Bronchial epithelial cell (primary cell): ENCODE measurements around the gene FARP2. TPM values are rescaled to one million over a fixed set of nuclear protein-coding genes. Genes with fewer than 3 reads are reported as not detected.

Source experiments
- DNase-seq: peaks from one replicate; pipeline ENCODE4 v3.0.0-alpha.2; 2010; ENCODE audit warnings: low read depth
- FAIRE-seq: peaks from 2 replicates; lab custom pipeline; 2011; peaks lifted over from hg19 to GRCh38; lab: Jason Lieb, UNC
- H3K27me3 ChIP-seq: 2 replicates; pipeline ENCODE4 v1.5.1; 2011; ENCODE audit warnings: low read length; ENCODE audit not compliant: control insufficient read depth, insufficient read depth
- H3K36me3 ChIP-seq: 2 replicates; pipeline ENCODE4 v1.5.1; 2011; ENCODE audit warnings: low read length; ENCODE audit not compliant: control insufficient read depth, insufficient read depth
- H3K4me3 ChIP-seq: 2 replicates; pipeline ENCODE4 v1.5.1; 2011; ENCODE audit warnings: mild to moderate bottlenecking, low read depth, low read length, control low read depth
- total RNA-seq: library from RNA; depleted of rRNA; stranded (reverse); fragments of >200 nt; gene quantifications from 2 replicates; pipeline ENCODE4 v1.2.1, GENCODE V29; 2014
- TF ChIP-seq, protein P1 (sequence below): IDR thresholded peaks from 2 replicates; pipeline ENCODE4 v1.5.1; 2011; ENCODE audit warnings: mild to moderate bottlenecking, moderate library complexity, low read length, control low read depth, inconsistent platforms; ENCODE audit not compliant: insufficient read depth, severe bottlenecking

FARP2 gene
- total RNA-seq, 1 donor from 2014 or later = 25.0 TPM

DNA sequence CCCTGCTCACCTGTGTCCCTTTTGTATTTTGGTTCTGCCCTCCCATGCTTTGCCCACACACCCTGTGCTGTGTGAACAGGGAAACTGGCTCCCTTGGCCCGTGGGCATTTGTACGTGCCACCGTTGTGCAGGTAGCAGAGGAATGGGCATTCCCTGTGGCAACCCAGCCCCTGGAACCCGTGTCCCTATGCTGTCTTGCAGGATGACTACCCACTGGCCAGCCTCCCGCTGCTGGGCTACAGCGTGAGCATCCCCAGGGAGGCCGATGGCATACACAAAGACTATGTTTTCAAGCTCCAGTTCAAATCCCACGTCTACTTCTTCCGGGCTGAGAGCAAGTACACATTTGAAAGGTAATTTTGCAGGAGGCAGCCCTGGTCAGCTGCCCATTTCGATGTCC is 137.0 kb downstream of the FARP2 start:
- TF ChIP-seq, protein P1, sequence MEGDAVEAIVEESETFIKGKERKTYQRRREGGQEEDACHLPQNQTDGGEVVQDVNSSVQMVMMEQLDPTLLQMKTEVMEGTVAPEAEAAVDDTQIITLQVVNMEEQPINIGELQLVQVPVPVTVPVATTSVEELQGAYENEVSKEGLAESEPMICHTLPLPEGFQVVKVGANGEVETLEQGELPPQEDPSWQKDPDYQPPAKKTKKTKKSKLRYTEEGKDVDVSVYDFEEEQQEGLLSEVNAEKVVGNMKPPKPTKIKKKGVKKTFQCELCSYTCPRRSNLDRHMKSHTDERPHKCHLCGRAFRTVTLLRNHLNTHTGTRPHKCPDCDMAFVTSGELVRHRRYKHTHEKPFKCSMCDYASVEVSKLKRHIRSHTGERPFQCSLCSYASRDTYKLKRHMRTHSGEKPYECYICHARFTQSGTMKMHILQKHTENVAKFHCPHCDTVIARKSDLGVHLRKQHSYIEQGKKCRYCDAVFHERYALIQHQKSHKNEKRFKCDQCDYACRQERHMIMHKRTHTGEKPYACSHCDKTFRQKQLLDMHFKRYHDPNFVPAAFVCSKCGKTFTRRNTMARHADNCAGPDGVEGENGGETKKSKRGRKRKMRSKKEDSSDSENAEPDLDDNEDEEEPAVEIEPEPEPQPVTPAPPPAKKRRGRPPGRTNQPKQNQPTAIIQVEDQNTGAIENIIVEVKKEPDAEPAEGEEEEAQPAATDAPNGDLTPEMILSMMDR = no peak
- DNase-seq = no peak
- Histone ChIP-seq H3K36me3 (peaks cover 30% of the 10 kb centered on the region), H3K27me3 (no peaks in the 10 kb centered on the region), H3K4me3 (no peak overlapping the region)
- FAIRE-seq = peak; percentile 47

DNA sequence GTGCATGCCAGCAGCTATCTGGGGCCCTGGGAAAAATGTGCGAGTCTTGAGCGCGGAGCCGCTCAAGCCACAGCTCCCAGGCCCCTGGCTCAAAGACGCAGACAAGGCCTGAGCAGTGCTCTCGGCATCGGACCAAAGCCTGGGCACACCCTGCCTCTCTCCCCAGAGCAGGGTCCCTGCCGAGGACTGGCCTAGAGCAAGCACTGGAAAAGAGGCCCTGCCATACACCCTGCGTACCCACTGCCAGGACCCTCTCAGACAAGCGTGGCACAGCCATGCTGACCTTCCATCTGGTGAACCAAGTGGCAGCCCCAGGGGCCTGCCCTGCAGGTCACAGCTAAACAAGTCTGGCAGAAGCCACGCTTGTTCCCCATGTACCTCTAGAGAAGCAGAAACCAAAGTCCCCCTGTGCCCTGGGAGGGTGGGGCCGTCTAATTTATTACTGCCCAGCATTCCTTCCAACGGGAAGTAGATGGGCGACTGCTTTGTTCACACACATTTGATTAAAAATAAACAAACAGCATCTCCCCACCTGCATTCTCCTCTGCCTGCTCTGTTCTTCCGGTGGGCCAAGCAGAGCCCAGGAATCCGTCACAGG is 138.3 kb downstream of the FARP2 start:
- DNase-seq (no peak), FAIRE-seq (no peak)
- TF ChIP-seq, protein P1 = no peak
- H3K4me3 ChIP-seq = no peak overlapping the region
- H3K36me3 ChIP-seq = peaks cover 39% of the 10 kb centered on the region
- H3K27me3 ChIP-seq = no peaks in the 10 kb centered on the region

DNA sequence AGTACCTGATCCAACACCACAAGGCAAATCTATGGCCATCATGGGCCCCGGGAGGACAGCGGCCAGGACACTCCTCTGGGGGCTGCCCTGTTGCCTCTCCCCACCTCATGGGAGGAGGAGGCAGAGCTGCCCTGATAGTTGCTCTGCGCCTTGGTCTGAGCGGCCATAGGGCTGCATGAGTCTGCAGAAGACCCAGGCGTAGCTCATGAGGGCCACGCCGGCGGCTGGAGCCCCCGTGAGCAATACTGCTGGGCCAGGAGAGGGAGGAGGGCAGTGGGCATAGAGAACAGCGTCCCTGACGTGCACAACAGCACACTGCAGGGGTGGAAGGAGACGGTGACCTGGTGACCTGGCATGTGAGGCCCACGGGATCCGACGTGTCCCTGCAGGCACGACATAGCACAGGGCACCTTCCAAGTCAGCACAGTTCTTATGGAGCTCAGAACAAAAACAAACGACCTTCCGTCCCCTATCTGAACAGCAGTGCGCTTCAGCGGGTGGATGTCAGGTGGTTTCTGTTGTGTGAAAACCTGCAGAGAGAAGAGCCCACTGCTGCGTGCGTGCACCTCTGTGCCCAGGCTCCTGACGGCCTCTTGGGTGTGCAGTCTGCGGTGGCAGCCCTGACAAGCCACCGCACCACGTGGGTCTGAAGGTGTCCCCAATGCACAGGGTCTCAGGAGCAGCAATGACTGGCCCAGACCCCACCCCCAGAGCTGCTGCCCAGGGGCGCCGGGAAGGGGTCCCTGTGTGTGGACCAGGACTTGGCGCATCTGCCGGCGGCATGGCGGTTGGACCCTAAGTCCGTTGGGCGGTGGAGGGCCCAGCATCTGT is 139.3 kb downstream of the FARP2 start:
- FAIRE-seq (no peak), DNase-seq (no peak)
- H3K36me3 ChIP-seq = peaks cover 42% of the 10 kb centered on the region
- TF ChIP-seq, protein P1 = no peak
- H3K27me3 ChIP-seq = no peaks in the 10 kb centered on the region
- H3K4me3 ChIP-seq = no peak overlapping the region

DNA sequence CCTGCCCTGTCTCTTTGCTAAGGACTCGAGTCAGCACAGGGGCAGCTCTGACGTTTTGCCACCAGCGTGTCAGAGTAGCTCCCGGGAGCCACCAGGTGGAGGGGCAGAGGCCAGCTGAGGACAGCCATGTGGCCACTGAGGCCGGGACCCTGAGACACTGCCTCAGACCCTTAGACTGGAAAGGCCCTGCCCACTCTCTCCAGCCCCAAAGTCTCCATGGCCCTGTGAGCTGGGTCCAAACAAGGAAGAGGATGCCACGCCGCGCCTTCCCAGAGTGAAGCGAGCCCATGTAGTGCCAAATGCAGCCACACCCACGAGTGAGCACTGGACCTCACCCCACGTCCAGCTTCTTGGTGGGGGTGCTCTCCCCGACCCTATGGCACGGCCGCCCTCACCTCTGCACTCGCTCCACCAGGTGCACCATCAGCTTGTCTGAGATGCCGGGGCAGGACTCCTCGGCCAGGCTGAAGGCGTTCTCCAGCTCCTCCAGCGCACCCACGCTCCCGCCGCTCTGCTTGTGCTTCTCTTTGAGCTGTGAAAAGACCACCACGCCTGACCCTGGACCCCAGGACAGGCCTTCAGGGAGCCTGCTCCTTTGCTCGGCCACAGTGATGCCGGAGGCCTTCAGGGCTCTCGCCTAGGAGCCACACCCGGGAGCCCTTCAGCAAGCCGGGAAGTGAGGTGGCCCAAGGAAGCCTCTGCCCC is 140.1 kb downstream of the FARP2 start:
- H3K27me3 ChIP-seq = no peaks in the 10 kb centered on the region
- peaks cover 45% of the 10 kb centered on the region for H3K36me3 ChIP-seq
- H3K4me3 ChIP-seq = no peak overlapping the region
- TF ChIP-seq, protein P1 = no peak
- FAIRE-seq (no peak), DNase-seq (no peak)

DNA sequence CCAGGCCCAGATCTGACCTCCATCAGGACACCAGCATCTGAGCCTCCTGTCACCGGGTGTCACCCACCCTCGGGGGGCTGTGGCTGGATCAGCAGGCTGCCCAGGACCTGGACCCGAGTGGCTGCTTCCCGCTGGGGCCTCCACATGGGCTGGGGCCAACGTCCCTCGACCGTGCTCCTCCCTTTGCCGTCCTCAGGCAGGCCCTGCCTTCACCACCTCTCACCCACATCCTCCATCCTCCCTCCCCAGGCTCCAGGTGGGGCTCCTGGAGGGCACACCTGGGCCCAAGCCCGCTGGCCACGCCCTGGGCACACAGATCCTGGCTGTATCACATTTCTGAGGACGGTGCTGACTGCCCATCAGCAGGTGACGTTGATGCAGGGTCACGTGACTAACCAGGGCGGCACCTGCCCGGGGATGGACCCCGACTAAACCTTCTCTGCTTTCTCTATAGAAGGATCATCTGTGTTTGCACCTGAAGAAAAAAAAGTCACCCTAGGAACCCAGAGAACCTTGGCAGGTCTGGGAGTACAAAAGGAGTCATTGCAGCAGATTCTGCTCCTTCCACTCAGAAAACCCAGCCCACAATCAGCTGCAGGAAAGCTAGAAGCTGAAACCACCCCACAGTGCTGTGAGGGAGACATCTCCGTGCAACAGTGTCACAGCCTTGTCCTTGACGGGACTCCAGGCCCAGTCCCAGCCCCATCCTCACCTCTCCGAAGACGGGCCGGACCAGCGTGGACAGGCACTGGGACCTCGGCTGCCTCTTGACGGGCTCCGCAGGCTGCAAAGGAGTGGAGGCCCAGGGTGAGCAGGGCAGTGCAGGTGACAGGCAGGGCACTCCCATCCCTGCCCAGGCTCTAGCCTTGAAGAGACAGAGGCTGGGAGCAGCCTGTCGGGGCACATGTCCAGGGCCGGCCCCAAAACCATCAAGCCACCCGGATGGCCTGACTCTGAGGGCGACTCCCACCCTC is 141.1 kb downstream of the FARP2 start:
- Histone ChIP-seq H3K4me3 (no peak overlapping the region), H3K36me3 (peaks cover 46% of the 10 kb centered on the region), H3K27me3 (no peaks in the 10 kb centered on the region)
- DNase-seq = no peak
- no peak for FAIRE-seq
- TF ChIP-seq, protein P1 = no peak
